Measurements from ENCODE around the gene HSFX3. TPM values are rescaled to one million over a fixed set of nuclear protein-coding genes. Genes with fewer than 3 reads are reported as not detected.

Gene HSFX3
- total RNA-seq, 1 experiment from 2014 or later, result not detected

DNA sequence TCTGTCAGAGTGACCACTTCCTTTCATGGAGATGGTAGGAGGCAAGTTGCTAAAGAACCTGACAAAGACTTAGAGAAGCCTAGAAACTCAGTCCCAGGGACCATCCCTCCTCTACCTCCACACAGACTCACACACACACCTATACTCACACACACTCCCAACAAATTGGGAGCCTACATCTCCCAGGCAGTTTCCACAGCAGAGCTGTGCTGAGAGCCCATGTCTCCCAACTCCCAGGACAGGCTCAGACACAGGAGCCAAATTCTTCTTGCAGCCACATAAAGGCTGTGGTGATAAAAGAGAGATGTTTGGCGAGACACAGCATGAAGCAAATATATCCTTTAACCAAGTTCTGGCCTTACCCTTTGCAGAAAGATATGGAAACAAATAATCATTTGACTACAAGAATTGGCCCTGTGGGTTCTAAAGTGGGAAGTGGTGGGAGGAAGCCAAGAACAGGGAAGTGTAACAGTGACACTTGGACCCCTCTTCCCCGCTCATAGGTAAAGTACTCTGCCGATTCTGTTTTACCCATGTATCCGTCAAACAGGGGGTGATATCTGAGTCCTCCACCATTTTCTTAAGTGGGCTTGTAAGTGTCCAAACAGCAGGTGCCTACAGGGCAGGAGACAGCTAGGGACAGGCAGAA is 33.6 kb downstream of the HSFX3 start:
- intact Hi-C loops (cut with micrococcal nuclease), result no loop called here
- no peak for DNase-seq
- H3K27me3 ChIP-seq (ENCODE audit: low read length), result no peaks in the 10 kb centered on the region
- H3K9ac ChIP-seq (ENCODE audit: low read length), result no peak overlapping the region
- ChIA-PET POLR2A (ENCODE audit: unreplicated experiment) (no interaction called here), CTCF (no interaction called here)
- H3K4me1 ChIP-seq (ENCODE audit: insufficient read depth, low read length), result peaks cover 38% of the 10 kb centered on the region
- no peaks in the 10 kb centered on the region for H3F3A ChIP-seq (ENCODE audit: low read length, unreplicated experiment)
- H3K4me2 ChIP-seq (ENCODE audit: low read length), result no peak overlapping the region
- H3K79me2 ChIP-seq (ENCODE audit: low read length), result no peaks in the 10 kb centered on the region
- no peaks in the 10 kb centered on the region for H3K36me3 ChIP-seq (ENCODE audit: low read depth, low read length)
- H4K20me1 ChIP-seq (ENCODE audit: low read length), result no peaks in the 10 kb centered on the region
- no peaks in the 10 kb centered on the region for H3K9me3 ChIP-seq (ENCODE audit: low read length)
- no TSS peak for BruUV-seq (replicated peaks)
- no peak overlapping the region for H3K4me3 ChIP-seq (ENCODE audit: low read length)
- no peaks in the 10 kb centered on the region for H3K9me2 ChIP-seq (replicated peaks; ENCODE audit: low read length)
- ATAC-seq, result no peak
- H3K27ac ChIP-seq (ENCODE audit: low read length), result no peak overlapping the region
- H2AFZ ChIP-seq (ENCODE audit: low read length), result no peak overlapping the region
- TF ChIP-seq EZH2 (IDR thresholded peaks at IDR 0.05; ENCODE audit: low read length, unreplicated experiment) (no peak), EZH2phosphoT487 (IDR thresholded peaks at IDR 0.05; ENCODE audit: borderline replicate concordance, low read length) (no peak)
- TF ChIP-seq, protein P1, sequence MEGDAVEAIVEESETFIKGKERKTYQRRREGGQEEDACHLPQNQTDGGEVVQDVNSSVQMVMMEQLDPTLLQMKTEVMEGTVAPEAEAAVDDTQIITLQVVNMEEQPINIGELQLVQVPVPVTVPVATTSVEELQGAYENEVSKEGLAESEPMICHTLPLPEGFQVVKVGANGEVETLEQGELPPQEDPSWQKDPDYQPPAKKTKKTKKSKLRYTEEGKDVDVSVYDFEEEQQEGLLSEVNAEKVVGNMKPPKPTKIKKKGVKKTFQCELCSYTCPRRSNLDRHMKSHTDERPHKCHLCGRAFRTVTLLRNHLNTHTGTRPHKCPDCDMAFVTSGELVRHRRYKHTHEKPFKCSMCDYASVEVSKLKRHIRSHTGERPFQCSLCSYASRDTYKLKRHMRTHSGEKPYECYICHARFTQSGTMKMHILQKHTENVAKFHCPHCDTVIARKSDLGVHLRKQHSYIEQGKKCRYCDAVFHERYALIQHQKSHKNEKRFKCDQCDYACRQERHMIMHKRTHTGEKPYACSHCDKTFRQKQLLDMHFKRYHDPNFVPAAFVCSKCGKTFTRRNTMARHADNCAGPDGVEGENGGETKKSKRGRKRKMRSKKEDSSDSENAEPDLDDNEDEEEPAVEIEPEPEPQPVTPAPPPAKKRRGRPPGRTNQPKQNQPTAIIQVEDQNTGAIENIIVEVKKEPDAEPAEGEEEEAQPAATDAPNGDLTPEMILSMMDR (conservative IDR thresholded peaks at IDR 0.05; ENCODE audit: low read depth, low read length), result no peak

DNA sequence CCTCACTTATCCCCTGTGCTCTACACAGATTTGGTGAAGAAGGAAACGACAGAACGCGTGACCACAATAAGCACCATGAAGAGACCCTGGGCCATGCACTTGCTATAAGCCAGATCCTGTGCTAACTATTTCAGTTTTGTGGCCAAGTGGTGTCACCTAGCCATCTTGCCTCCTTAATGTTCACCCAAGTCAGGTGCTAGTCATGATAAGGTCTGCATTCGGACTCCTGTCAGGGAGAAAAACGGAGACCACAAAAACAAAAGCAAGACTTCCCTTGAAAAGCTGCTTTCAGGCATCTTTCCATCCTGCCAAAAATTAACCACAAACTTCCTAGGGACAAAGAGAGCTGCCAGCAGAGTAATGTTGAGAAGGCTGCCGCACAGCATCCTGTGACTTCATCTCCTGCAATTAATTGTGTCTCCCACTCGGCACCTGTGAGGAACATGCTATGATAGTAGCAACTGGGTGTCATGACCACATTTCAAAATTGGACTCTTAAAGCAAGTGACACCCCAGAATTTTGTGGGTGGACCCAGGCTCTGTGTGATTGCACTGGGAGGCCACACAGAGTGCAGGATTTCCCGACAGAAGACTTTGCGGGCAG is 35.8 kb downstream of the HSFX3 start:
- Histone ChIP-seq H3K27ac (ENCODE audit: low read length) (no peak overlapping the region), H3F3A (ENCODE audit: low read length, unreplicated experiment) (no peaks in the 10 kb centered on the region), H3K36me3 (ENCODE audit: low read depth, low read length) (no peaks in the 10 kb centered on the region), H3K27me3 (ENCODE audit: low read length) (no peaks in the 10 kb centered on the region), H3K79me2 (ENCODE audit: low read length) (no peaks in the 10 kb centered on the region), H4K20me1 (ENCODE audit: low read length) (no peaks in the 10 kb centered on the region), H3K9me2 (replicated peaks; ENCODE audit: low read length) (no peaks in the 10 kb centered on the region), H3K4me1 (ENCODE audit: insufficient read depth, low read length) (peaks cover 53% of the 10 kb centered on the region), H3K9ac (ENCODE audit: low read length) (no peak overlapping the region), H3K4me2 (ENCODE audit: low read length) (peak overlapping the region; percentile 61), H2AFZ (ENCODE audit: low read length) (no peak overlapping the region), H3K9me3 (ENCODE audit: low read length) (no peaks in the 10 kb centered on the region), H3K4me3 (ENCODE audit: low read length) (no peak overlapping the region)
- intact Hi-C loops (cut with micrococcal nuclease), result no loop called here
- BruUV-seq (replicated peaks), result no TSS peak
- DNase-seq (peak; percentile 58), ATAC-seq (peak; percentile 47)
- TF ChIP-seq EZH2phosphoT487 (IDR thresholded peaks at IDR 0.05; ENCODE audit: borderline replicate concordance, low read length) (no peak), EZH2 (IDR thresholded peaks at IDR 0.05; ENCODE audit: low read length, unreplicated experiment) (no peak)
- TF ChIP-seq, protein P1 (conservative IDR thresholded peaks at IDR 0.05; ENCODE audit: low read depth, low read length), result no peak
- POLR2A ChIA-PET (ENCODE audit: unreplicated experiment), result no interaction called here
- CTCF ChIA-PET, result no interaction called here

Measured in PC-3 (cell line).